Caco-2 (cell line): ENCODE measurements around the gene RAD54L. TPM values are rescaled to one million over a fixed set of nuclear protein-coding genes. Genes with fewer than 3 reads are reported as not detected.
"Not testable (repeated sequence)": the region's sequence is repeated elsewhere in the genome, so short reads cannot be mapped to it uniquely, and the experiment has no call there.

Experiments used
- BruUV-seq: library from RNA; stranded (reverse); fragments of 400-500 nt; replicated peaks from 2 replicates; lab custom pipeline; 2021; lab: Mats Ljungman, UMichigan
- CTCF ChIA-PET: fragments of 300-600 bp; sonication (Branson Sonifier 250); formaldehyde crosslinking; loops from one replicate; lab custom pipeline; 2022; ENCODE audit warnings: antibody characterized with exemption; lab: Charles Lee
- POLR2A ChIA-PET: fragments of 300-600 bp; sonication (Branson Sonifier 250); formaldehyde crosslinking; loops from one replicate; lab custom pipeline; 2022; ENCODE audit warnings: antibody characterized with exemption; lab: Charles Lee
- DNase-seq, 2 experiments: peaks; one replicate each; pipeline versions ENCODE4 v3.0.0 to v3.0.0-alpha.2; 2020 to 2022
- H3K27me3 ChIP-seq: replicated peaks from 2 replicates; pipeline ENCODE4 v1.6.0; 2011; ENCODE audit warnings: low read length; ENCODE audit not compliant: control insufficient read depth, insufficient read depth
- H3K36me3 ChIP-seq: 2 replicates; pipeline ENCODE4 v1.5.1; 2011; ENCODE audit warnings: low read length; ENCODE audit not compliant: control insufficient read depth, insufficient read depth
- H3K4me1 ChIP-seq: fragments of 250-450 bp; sonication (Bioruptor Pico); 2 replicates; pipeline ENCODE4 v1.5.1; 2020; ENCODE audit warnings: mild to moderate bottlenecking
- H3K4me3 ChIP-seq: 2 replicates; pipeline ENCODE4 v1.5.1; 2011; ENCODE audit warnings: low read depth, mild to moderate bottlenecking, control low read depth, low read length
- H3K9me3 ChIP-seq: fragments of 250-450 bp; sonication (Bioruptor Pico); 2 replicates; pipeline ENCODE4 v1.5.1; 2020; ENCODE audit warnings: mild to moderate bottlenecking, moderate library complexity
- H3K27ac Mint-ChIP-seq: one replicate; pipeline ENCODE4 v1.8.0; 2022; ENCODE audit warnings: mixed read lengths; ENCODE audit not compliant: unreplicated experiment
- H3K27me3 Mint-ChIP-seq: one replicate; pipeline ENCODE4 v1.8.0; 2022; ENCODE audit warnings: mixed read lengths; ENCODE audit not compliant: insufficient read depth, unreplicated experiment
- H3K36me3 Mint-ChIP-seq: one replicate; pipeline ENCODE4 v1.8.0; 2022; ENCODE audit warnings: mild to moderate bottlenecking, mixed read lengths; ENCODE audit not compliant: insufficient read depth, unreplicated experiment
- H3K4me1 Mint-ChIP-seq: one replicate; pipeline ENCODE4 v1.8.0; 2022; ENCODE audit warnings: low read depth, mixed read lengths; ENCODE audit not compliant: unreplicated experiment
- H3K4me3 Mint-ChIP-seq: one replicate; pipeline ENCODE4 v1.8.0; 2022; ENCODE audit warnings: mild to moderate bottlenecking, moderate library complexity, mixed read lengths; ENCODE audit not compliant: unreplicated experiment
- H3K9me3 Mint-ChIP-seq: one replicate; pipeline ENCODE4 v1.8.0; 2022; ENCODE audit warnings: mixed read lengths; ENCODE audit not compliant: unreplicated experiment
- intact Hi-C: fragments of 100-400 bp; cut with micrococcal nuclease; formaldehyde crosslinking; loops from one replicate; pipeline ENCODE4 v1.10.0; 2022; ENCODE audit not compliant: unreplicated experiment
- total RNA-seq: library from RNA; stranded (reverse); gene quantifications from 2 replicates; pipeline ENCODE4 v1.2.3, GENCODE V29; 2022

RAD54L gene
- total RNA-seq, 1 experiment from 2014 or later, result 29.1 TPM

GRCh38 chr1:46325285-46326076 lies 77.9 kb downstream of the RAD54L start:
- H3K27me3 Mint-ChIP-seq, H3K4me3 ChIP-seq, H3K27me3 ChIP-seq, H3K9me3 ChIP-seq, intact Hi-C loops, CTCF ChIA-PET, POLR2A ChIA-PET, H3K4me3 Mint-ChIP-seq, DNase-seq, H3K4me1 Mint-ChIP-seq, H3K4me1 ChIP-seq, H3K9me3 Mint-ChIP-seq, H3K36me3 ChIP-seq, BruUV-seq, H3K27ac Mint-ChIP-seq, H3K36me3 Mint-ChIP-seq: not testable (repeated sequence)

Other genes with a start within 250 kb of the RAD54L start
- 2.2 and 3.6 TPM in 2 replicates for gene PIK3R3, start 115.1 kb upstream of the RAD54L start, total RNA-seq
- gene TSPAN1, start 72.7 kb upstream of the RAD54L start, total RNA-seq, result 0.34 and 0.44 TPM in 2 replicates
- not detected in 2 replicates for gene P3R3URF, start 71.3 kb upstream of the RAD54L start, total RNA-seq
- gene POMGNT1, start 49.3 kb upstream of the RAD54L start, total RNA-seq, result 34.9 TPM in 2 replicates
- gene LURAP1, start 44.4 kb upstream of the RAD54L start, total RNA-seq, result not detected in 2 replicates
- 41.7 and 43.5 TPM in 2 replicates for gene LRRC41, start 55.9 kb downstream of the RAD54L start, total RNA-seq
- 277 and 320 TPM in 2 replicates for gene UQCRH, start 55.9 kb downstream of the RAD54L start, total RNA-seq
- gene NSUN4, start 93.0 kb downstream of the RAD54L start, total RNA-seq, result 21.4 and 21.8 TPM in 2 replicates
- gene FAAH, start 146.6 kb downstream of the RAD54L start, total RNA-seq, result 29.1 and 30.9 TPM in 2 replicates
- 0.16 TPM in 1 of 2 replicates, not detected in the other for gene DMBX1, start 242.1 kb downstream of the RAD54L start, total RNA-seq